Activated gamma-delta T cell treated with anti-CD3 and anti-CD28 coated beads, Interleukin-2, amount 50 U/mL, for 16 hours (primary cell): ENCODE data around the gene SYK.
"Not testable (repeated sequence)": the region's sequence is repeated elsewhere in the genome, so short reads cannot be mapped to it uniquely, and the experiment has no call there.

ENCODE experiments used
- DNase-seq: peaks from one replicate; pipeline ENCODE4 v3.0.0-alpha.2; 2020; ENCODE audit warnings: low read depth

Gene SYK

DNA sequence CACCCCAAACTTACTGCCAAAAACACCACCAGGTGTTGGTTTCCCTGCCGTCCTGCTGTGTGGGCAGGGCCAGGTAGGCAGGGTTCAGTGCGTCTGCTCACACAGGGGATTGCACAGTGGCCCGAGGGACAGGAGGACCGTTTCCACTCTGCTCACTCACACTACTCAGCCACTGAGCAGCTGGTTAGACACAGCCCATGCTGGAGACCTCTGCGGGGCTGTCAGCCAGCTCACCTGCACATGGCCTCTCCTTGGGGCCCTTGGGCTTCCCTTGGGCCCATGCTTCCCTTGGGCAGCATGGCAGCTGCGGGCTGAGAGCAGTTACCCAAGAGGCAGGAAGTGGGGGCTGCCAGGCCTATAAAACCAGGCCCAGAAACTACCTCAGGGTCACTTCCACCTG lies 79.0 kb downstream of the SYK start:
- DNase-seq: no peak

GRCh38 chr9:90881648-90882047 lies 80.0 kb downstream of the SYK start:
- DNase-seq: no peak

- no peak for DNase-seq
These were observed 81.5 kb downstream of the SYK start for GRCh38 chr9:90882991-90883600.

- no peak for DNase-seq
These were observed 82.0 kb downstream of the SYK start for GRCh38 chr9:90883661-90884060.

DNA sequence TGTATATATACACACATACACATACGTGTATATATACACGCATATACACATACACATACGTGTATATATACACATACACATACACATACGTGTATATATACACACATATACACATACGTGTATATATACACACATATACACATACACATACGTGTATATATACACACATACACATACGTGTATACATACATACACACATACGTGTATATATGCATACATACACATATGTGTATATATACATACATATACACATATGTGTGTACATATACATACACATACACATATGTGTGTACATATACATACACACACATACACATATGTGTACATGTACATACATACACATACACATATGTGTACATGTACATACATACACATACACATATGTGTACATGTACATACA lies 82.6 kb downstream of the SYK start:
- no peak for DNase-seq

DNA sequence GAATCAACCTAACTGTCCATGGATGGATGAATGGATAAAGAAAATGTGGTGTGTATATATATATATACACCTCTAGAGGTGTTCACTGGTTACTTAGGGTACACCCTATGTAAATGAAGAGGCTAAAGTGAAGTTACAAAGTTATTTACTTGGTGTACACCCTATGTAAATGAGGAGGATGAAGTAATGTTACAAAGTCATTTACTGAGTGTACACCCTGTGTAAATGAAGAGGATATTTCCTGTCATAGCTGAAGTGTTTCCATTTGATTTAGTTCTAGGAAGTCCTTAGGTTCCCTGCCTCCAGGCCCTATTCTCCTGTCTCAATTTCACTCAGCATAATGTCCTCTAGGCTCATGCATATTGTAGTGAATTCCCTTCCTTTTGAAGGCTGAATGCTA lies 85.2 kb downstream of the SYK start:
- DNase-seq: not testable (repeated sequence)

DNA sequence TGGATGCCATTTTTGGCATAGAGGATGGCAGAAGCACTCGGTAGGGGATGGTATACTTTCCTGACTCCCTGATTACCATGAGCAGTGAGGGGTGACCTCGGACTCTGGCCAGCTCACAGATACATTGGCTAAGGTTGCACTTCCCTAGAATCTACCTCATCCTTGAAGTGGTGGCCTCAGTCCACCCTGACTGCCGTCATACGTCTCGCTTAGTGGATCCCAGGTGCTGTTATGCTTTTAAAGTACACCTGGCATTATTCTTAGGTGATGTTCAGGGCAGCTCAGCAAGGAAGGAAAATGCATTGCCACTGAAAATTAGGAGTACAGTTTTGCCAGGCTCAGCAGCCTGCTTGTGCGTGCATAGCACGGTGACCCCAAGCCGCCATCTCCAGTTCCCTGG lies 87.3 kb downstream of the SYK start:
- DNase-seq: no peak

GRCh38 chr9:90890146-90890810 lies 88.7 kb downstream of the SYK start:
- DNase-seq: no peak

DNA sequence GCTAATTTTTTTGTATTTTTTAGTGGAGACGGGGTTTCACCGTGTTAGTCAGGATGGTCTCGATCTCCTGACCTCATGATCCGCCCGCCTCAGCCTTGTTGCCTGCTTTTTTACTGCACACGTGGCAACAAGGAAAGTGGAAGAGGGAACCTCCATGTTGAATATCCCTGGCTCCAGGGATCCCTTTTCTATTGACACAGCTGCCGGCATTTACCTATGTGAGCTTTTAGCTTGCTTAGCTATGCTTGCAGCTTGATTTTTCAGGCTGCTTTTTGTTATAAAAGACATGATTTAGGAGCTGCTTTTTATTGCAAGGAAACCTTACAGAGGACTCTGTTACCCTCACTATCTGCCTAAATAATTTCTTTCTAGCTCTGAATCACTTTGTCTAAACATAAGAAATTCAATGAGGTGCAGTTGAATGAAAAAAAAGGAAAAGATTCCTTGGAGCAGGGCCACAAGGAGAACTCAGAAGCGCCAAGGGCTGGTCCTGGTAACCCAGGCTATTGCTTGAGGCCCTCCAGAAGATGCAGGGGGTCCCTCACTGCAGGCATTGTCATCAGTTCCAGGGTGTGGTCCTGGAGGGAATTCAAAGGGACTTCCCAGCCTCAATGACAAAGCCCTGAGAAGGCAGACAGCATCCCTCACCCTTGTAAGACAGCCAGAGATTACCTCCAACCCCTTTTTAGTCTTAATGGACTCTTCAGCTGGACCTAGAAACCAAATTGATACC lies 89.9 kb downstream of the SYK start:
- no peak for DNase-seq

DNA sequence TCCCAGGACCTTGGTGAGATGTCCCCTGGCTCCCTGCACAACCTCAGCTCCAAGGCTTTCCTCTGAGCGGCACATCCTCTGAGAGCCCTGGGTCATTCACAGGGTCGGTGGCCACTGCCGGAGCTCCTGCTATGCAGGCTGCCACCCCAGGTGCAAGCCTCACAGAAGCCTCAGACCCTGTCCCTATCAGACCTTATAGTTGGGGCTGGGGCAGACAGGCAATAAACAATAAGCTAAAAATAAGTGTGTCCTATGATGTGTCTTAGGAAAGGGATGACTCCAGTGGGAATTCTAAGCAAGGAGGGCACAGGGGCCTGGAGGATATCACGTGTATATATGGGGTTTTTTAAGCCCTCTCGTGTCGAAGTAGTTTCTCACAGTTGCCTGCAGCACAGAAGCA lies 91.3 kb downstream of the SYK start:
- no peak for DNase-seq

GRCh38 chr9:90893706-90894105 lies 92.1 kb downstream of the SYK start:
- DNase-seq: no peak

DNA sequence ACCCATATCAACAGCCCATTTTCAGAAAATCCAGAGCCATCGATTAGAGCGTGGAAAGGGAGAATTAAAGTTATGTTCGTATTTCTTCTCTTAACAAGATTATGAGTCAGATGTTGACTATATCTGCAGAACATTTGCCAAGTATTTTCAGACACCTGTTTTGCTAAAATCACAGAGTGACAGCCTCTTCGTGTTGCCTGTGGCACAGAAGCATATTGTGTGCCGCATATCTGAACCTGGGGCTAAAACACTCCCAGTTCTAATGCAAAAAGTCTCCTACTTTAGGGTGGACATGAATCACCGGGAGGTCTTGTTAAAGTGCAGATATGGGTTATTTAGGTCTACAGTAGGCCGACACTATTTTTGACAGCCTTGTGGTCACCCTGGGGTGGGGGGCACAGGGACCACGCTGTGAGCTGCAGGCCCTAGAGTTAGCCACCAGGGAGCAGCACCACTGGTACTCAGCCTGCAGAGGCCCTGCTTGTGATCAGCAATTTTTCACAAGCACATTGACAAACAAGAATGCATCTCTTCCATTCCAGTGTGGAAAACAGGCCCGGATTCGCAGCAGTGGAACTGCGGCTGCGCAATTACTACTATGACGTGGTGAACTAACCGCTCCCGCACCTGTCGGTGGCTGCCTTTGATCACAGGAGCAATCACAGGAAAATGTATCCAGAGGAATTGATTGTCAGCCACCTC lies 93.5 kb downstream of the SYK start:
- no peak for DNase-seq

- no peak for DNase-seq
These were observed 94.2 kb downstream of the SYK start for GRCh38 chr9:90895786-90896185.

GRCh38 chr9:90896231-90896630 lies 94.6 kb downstream of the SYK start:
- no peak for DNase-seq

- no peak for DNase-seq
These were observed 96.6 kb downstream of the SYK start for GRCh38 chr9:90898228-90898627.

- DNase-seq: no peak
These were observed 97.7 kb downstream of the SYK start for GRCh38 chr9:90899287-90899686.

DNA sequence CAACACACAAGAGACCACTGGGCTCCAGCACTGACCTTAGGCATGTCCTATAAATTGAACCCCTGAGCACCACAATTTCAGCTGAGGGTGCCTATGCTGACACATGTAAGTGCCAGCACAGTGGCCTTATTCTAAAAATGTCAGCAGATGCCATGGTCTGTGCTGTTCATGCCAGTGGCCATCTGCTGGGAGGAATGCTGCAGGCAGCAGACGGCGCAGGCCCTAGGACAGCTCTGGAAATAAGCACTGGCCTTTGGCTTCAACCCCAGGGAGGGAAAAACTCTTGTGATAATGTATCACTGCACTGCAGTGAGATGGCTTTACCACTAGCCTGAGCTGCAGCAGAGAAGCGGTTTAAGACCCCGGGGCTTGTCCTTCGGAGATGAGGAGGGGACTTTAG lies 98.5 kb downstream of the SYK start:
- DNase-seq: no peak

GRCh38 chr9:90901933-90902332 lies 100.3 kb downstream of the SYK start:
- DNase-seq: no peak

DNA sequence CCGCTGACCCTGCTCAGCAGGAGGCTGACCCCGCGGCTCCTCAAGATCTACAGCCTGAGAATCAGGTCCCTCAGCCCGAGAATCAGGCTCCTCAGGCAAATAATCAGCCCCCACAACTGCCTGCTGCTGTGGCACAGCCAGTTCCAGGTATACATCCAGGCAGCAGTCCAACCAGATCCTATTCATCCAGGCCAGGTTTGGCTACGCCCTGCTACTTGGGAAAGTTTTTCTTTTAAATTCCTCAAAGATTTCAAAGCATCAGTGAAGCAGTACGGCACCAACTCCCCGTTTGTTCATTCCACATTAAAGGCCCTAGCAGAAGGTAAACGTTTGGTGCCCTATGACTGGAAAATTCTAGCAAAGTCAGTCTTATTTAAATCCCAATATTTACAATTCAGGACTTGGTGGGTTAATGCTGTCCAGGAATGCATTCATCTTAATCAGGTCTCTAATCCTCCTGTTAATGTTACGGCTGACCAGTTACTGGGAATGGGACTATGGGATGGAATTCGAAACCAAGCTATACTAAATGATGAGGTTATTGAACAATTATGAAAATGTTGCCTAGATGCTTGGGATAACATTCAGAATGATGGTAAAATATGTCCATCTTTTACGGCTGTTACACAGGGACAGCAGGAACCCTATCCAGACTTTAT lies 102.3 kb downstream of the SYK start:
- DNase-seq: no peak

- DNase-seq: no peak
These were observed 103.3 kb downstream of the SYK start for GRCh38 chr9:90904706-90905478.

DNA sequence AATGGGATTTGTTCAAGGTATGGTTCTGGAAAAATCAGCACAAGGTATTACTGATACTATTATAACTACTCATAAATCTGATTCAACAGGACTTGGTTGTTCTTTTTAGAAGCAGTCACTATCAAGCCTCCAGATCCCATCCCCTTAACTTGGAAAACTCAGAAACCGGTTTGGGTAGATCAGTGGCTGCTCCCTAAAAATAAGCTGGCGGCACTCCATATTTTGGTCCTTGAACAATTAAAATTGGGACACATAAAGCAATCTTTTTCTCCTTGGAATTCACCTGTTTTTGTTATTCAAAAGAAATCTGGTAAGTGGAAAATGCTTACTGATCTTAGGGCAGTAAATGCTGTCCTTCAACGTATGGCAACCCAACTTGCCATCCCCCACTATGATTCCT lies 104.2 kb downstream of the SYK start:
- no peak for DNase-seq
